Ectodermal cell (in vitro differentiated cells): ENCODE results near the gene FYN.
"Not testable (repeated sequence)": the region's sequence is repeated elsewhere in the genome, so short reads cannot be mapped to it uniquely, and the experiment has no call there.

Experiments
- H3K27ac ChIP-seq: 2 replicates; pipeline ENCODE4 v1.7.0; 2013; ENCODE audit warnings: mild to moderate bottlenecking, low read depth, low read length; ENCODE audit not compliant: insufficient read depth, poor library complexity, severe bottlenecking
- H3K27me3 ChIP-seq: 2 replicates; pipeline ENCODE4 v1.7.0; 2013; ENCODE audit warnings: mild to moderate bottlenecking, low read length; ENCODE audit not compliant: insufficient read depth, control insufficient read depth, poor library complexity, severe bottlenecking
- H3K36me3 ChIP-seq: one replicate; pipeline ENCODE4 v1.7.0; 2013; ENCODE audit warnings: low read length; ENCODE audit not compliant: control insufficient read depth, insufficient read depth
- H3K4me1 ChIP-seq: one replicate; pipeline ENCODE4 v1.7.0; 2013; ENCODE audit warnings: low read length; ENCODE audit not compliant: control insufficient read depth, insufficient read depth
- H3K4me3 ChIP-seq: 2 replicates; pipeline ENCODE4 v1.7.0; 2013; ENCODE audit warnings: low read depth, low read length, control low read depth; ENCODE audit not compliant: insufficient read depth
- H3K9me3 ChIP-seq: 2 replicates; pipeline ENCODE4 v1.7.0; 2013; ENCODE audit warnings: mild to moderate bottlenecking, low read length, moderate library complexity; ENCODE audit not compliant: control insufficient read depth
- WGBS, 2 experiments: methylation state at CpG; one replicate each; pipeline ENCODE4 v1.1.7; 2013; ENCODE audit warnings: missing lambda C conversion rate in 2 of 2; 5-methylcytosine and 5-hydroxymethylcytosine counted together

The FYN gene

DNA sequence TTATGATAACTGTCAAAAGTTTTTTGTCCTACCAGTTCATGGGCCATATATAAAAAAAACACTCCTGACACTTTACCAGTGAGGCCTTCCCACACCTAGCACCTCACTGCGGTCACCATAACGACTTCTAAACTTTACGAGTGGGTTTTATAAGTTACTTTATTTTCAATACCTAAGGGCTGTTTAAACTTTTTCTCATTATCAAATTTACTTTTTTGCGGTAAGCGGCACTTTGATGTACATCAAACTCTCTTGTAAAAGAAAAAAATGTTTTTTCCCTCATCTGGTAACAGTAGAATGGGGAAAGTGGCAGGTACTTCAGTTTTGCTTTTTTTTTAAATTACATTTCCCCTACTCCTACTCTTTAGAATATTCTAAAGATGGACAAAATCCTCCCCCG is 36.2 kb downstream of the FYN start:
- H3K27me3 ChIP-seq, result no peaks in the 10 kb centered on the region
- 98% methylated on average over 4 to 6 of the region's 6 CpGs for WGBS, 2 experiments

DNA sequence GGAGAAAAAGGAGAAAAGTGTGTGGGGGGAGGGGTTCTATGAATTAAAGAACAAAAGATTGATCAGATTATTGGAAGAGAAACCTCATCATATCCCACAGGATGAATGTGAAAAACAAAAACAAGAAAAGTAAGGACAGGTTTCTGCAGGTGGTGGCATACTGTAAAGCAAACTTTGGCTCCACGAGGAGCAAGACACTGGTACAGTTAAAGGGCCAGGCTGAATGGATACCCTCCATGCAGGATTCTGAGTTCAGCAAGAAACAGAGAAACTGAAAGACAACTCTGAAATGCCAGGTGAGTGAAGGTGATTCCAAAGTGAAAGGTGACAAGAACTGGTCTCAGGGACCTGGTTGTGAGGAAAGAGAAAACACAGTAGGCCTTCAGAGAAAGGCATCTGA is 37.4 kb downstream of the FYN start:
- no peak overlapping the region for H3K27ac ChIP-seq
- 64 to 75% methylated on average over 1 of the region's 1 CpG for WGBS, 2 experiments
- peaks cover 10% of the 10 kb centered on the region for H3K4me1 ChIP-seq
- H3K9me3 ChIP-seq, result no peaks in the 10 kb centered on the region
- no peak overlapping the region for H3K4me3 ChIP-seq
- H3K36me3 ChIP-seq, result no peaks in the 10 kb centered on the region
- no peaks in the 10 kb centered on the region for H3K27me3 ChIP-seq

More for the DNA sequence above, 36.2 kb downstream of the FYN start:
- no peaks in the 10 kb centered on the region for H3K36me3 ChIP-seq
- no peaks in the 10 kb centered on the region for H3K9me3 ChIP-seq
- H3K4me1 ChIP-seq, result peaks cover 21% of the 10 kb centered on the region
- H3K27ac ChIP-seq, result no peak overlapping the region
- H3K4me3 ChIP-seq, result no peak overlapping the region

DNA sequence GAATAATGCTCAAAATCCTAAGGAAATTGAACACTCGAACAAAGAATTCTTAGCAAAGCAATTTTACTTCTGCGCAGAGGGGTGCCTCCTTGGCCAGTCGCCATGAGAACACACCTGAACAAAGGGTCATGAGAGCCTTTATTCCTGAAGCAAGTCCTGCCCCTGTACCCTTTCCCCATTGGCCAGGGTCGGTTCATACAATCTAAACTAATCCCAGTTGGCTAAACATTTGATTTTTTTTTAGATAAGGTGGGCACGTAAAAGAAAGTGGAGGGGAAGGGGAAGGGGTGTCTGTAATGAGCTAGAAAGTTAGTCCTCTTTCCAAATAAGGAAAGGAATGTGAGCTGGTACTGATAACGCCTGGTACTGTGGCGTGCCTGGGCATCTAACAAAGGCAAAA is 37.9 kb downstream of the FYN start:
- not testable (repeated sequence) for H3K9me3 ChIP-seq, H3K4me1 ChIP-seq, H3K4me3 ChIP-seq, H3K27me3 ChIP-seq, H3K36me3 ChIP-seq, H3K27ac ChIP-seq
- WGBS, 2 experiments, result 77 to 85% methylated on average over 6 to 7 of the region's 7 CpGs

DNA sequence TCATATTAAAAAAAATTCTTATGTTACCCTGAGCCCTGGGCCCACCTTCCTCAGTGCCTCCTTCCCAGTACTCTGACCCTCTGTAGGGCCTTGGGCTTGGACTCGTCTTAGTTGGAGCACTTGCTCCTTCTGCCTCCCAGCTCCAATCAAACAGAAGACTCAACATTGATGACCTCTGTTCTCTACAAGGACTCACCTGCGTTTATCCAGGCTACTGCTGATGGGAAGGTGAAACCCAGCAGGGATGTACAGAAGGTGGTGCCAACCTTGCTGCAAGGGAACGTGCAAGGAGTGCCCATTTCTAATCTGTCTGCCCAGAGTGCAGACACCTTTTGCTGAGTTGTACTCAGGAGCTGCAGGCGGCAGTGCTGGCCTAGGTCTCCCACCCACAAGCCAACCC is 38.9 kb downstream of the FYN start:
- 92 to 93% methylated on average over 4 of the region's 4 CpGs for WGBS, 2 experiments
- Histone ChIP-seq H3K27me3 (no peaks in the 10 kb centered on the region), H3K27ac (no peak overlapping the region), H3K36me3 (no peaks in the 10 kb centered on the region), H3K9me3 (no peaks in the 10 kb centered on the region), H3K4me3 (no peak overlapping the region), H3K4me1 (peaks cover 5% of the 10 kb centered on the region)

DNA sequence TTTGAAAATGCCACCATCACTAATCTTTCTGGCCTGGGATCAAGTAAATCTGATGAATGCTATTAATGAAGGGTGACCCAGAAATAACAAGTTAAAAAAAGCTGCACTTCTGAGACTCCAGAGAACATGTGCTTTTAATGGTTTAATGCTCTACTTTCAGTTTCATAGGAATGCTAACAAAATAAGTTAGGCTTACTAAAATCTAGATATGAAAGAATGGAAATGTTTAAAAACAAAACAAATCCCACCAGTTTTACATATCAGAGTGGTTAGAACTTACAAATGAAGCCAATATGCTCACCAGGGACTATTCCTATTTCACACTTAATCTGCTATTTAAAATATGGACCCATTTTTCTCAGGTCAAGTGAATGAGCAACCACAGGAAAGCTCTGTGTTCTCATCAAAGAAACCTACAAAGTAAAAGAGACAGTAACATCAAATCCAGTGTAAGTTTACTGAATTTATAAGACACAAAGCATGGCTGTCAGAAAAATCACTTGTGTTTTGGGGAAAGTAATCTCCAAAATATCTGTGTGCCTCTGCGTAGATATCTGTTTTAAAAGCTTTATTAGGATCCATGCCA is 40.3 kb downstream of the FYN start:
- H3K36me3 ChIP-seq, result peaks cover 3% of the 10 kb centered on the region
- H3K4me3 ChIP-seq, result no peak overlapping the region
- no peaks in the 10 kb centered on the region for H3K27me3 ChIP-seq
- no peak overlapping the region for H3K27ac ChIP-seq
- WGBS, 2 experiments, result 100% methylated on average over 1 of the region's 1 CpG
- no peaks in the 10 kb centered on the region for H3K9me3 ChIP-seq
- peaks cover 5% of the 10 kb centered on the region for H3K4me1 ChIP-seq

DNA sequence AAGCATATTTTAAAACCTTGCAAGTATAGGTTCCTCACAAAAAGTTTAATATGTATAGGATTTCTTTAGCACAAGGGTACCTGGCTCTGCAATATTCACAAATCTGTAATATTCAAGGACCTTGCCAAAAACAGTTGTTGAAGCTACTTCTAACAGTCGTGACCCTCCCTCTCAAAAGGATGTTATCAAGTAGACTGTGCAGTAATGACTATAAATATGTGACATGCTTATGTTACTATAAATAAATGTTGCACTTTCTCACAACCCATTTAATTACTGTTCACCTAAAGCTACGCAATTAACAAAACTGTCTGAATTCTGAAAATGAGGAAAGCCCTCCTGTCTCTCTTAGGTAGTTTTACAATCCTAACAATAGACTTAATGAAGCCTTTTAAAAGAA is 41.8 kb downstream of the FYN start:
- H3K27ac ChIP-seq, result no peak overlapping the region
- H3K4me1 ChIP-seq, result peaks cover 5% of the 10 kb centered on the region
- 77 to 100% methylated on average over 1 to 2 of the region's 2 CpGs for WGBS, 2 experiments
- no peaks in the 10 kb centered on the region for H3K27me3 ChIP-seq
- no peak overlapping the region for H3K4me3 ChIP-seq
- H3K36me3 ChIP-seq, result peaks cover 3% of the 10 kb centered on the region
- H3K9me3 ChIP-seq, result no peaks in the 10 kb centered on the region

DNA sequence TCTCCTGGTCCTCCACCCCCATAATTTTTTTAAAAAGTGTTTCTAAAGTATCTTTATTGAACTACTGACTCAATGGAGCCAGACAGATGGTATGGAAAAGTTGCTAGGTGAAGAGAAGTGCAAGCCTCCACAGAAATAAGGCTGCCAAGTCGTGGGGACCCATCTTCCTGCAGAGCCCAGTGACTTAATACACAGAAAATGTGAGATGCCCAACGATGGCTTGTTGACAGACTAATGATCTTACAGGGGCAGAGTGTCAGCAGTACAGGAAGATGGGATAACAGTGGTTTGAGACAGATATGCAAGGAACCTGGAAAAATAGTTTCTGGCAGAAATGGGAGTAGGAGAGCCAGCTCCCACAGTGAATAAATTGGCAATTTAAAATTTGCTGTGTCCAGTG is 43.3 kb downstream of the FYN start:
- Histone ChIP-seq H3K27me3 (no peaks in the 10 kb centered on the region), H3K4me3 (no peak overlapping the region), H3K9me3 (no peaks in the 10 kb centered on the region), H3K4me1 (no peaks in the 10 kb centered on the region), H3K27ac (no peak overlapping the region), H3K36me3 (peaks cover 3% of the 10 kb centered on the region)
- WGBS, 2 experiments, result 91 to 92% methylated on average over 2 of the region's 2 CpGs

DNA sequence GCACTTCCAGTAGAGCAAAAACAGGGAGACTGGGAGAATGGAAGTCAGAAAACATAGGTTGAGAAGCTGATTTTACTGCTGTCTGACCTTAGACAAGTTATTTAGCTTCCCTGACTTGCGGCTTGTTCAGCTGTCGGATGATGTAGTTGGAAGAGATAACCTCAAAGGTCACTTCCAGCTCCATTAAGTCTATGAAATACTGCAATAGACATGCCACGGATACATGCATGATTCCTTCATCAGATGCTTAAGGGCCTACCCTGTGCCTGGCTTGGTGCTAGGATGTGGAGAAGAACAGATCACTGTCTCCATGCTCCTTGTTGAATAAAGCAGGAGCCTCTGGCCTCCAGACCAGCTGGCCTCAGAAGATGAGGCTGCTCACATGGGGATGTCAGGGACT is 43.7 kb downstream of the FYN start:
- Histone ChIP-seq H3K27me3 (no peaks in the 10 kb centered on the region), H3K27ac (no peak overlapping the region), H3K9me3 (no peaks in the 10 kb centered on the region), H3K36me3 (peaks cover 3% of the 10 kb centered on the region), H3K4me3 (no peak overlapping the region), H3K4me1 (peaks cover under 1% of the 10 kb centered on the region)
- WGBS, 2 experiments, result 95 to 97% methylated on average over 3 of the region's 3 CpGs

DNA sequence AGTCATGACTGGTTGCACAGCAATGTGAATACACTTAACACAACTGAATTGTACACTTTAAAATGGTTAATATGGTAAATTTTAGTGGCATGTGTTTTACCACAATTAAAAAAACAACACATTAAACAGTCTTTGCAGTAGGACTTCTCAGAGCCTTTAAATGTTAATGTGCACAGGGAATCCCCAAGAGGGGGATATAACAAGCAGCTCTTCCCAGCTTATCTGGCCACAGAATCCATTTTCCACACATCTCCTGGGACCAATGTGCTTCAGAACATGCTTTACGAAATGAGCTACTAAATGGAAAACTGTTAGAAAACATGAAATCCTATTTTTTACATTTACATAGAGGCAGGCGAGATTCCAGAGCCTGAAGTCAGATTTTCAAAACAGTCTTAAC is 44.4 kb downstream of the FYN start:
- H3K9me3 ChIP-seq, result no peaks in the 10 kb centered on the region
- no peak overlapping the region for H3K27ac ChIP-seq
- 86 to 96% methylated on average over 2 of the region's 2 CpGs for WGBS, 2 experiments
- no peak overlapping the region for H3K4me3 ChIP-seq
- peaks cover 4% of the 10 kb centered on the region for H3K4me1 ChIP-seq
- H3K36me3 ChIP-seq, result peaks cover 3% of the 10 kb centered on the region
- no peaks in the 10 kb centered on the region for H3K27me3 ChIP-seq

DNA sequence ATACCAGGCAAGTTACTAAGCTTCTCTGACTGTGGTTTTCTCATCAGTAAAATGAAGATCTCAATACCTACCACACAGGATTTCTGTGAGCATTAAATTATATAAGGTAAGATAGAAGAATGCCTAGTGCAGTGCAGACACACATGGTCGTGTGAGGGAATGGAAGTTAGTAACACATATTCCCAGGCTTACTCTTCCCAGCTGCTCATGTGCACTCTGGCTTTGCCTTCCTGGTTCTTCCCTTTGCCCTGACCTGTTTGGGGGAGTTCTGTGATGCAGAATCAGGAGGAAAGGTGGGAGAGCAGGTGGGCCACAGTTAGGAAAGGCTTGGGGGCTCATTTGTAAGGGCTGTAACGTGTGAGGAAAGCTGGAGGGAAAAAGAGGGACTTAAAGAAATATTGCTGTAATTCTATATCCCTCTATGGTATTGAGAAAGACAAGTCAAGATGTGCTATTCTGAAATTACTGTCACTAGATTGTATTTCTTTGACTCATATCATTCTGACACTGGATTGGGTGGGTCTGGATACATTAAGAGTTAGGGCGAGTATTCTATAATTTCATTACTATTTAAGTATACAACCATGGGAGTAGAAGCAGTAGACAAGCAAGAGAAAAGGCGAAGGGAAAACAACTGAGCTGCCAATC is 47.7 kb downstream of the FYN start:
- peaks cover 4% of the 10 kb centered on the region for H3K4me1 ChIP-seq
- 84 to 89% methylated on average over 3 of the region's 4 CpGs for WGBS, 2 experiments
- H3K27ac ChIP-seq, result no peak overlapping the region

More for the DNA sequence above, 47.7 kb downstream of the FYN start:
- H3K27me3 ChIP-seq, result no peaks in the 10 kb centered on the region
- no peaks in the 10 kb centered on the region for H3K9me3 ChIP-seq
- peaks cover 8% of the 10 kb centered on the region for H3K36me3 ChIP-seq
- no peak overlapping the region for H3K4me3 ChIP-seq
